PC-9 (cell line): ENCODE measurements around the gene SAFB2. TPM values are rescaled to one million over a fixed set of nuclear protein-coding genes. Genes with fewer than 3 reads are reported as not detected.

ENCODE experiments used
- BruUV-seq: library from RNA; stranded (reverse); fragments of 400-500 nt; replicated peaks from 2 replicates; lab custom pipeline; 2021; lab: Mats Ljungman, UMichigan
- CTCF ChIA-PET: fragments of 300-600 bp; sonication (Branson Sonifier 250); formaldehyde crosslinking; loops from one replicate; lab custom pipeline; 2022; ENCODE audit warnings: antibody characterized with exemption; lab: Charles Lee
- POLR2A ChIA-PET: fragments of 300-600 bp; sonication (Branson Sonifier 250); formaldehyde crosslinking; loops from one replicate; lab custom pipeline; 2022; ENCODE audit warnings: antibody characterized with exemption; ENCODE audit not compliant: unreplicated experiment; lab: Charles Lee
- DNase-seq, 2 experiments: peaks; one replicate each; pipeline versions ENCODE4 v3.0.0 to v3.0.0-alpha.2; 2015 to 2022; ENCODE audit warnings: mixed read lengths in 1 of 2
- H2AFZ ChIP-seq: fragments of 200-600 bp; sonication (generic); 2 replicates; pipeline ENCODE4 v1.8.1; 2017; ENCODE audit warnings: antibody characterized with exemption
- H3F3A ChIP-seq: fragments of 200-600 bp; sonication (generic); 2 replicates; pipeline ENCODE4 v1.8.1; 2017; ENCODE audit warnings: antibody characterized with exemption, mild to moderate bottlenecking, low read depth; ENCODE audit not compliant: insufficient read depth
- H3K27ac ChIP-seq: fragments of 200-600 bp; sonication (generic); 2 replicates; pipeline ENCODE4 v1.6.1; 2016; ENCODE audit warnings: mixed run types
- H3K27me3 ChIP-seq: fragments of 200-600 bp; sonication (generic); 2 replicates; pipeline ENCODE4 v1.6.1; 2016; ENCODE audit warnings: low read depth, mixed run types; ENCODE audit not compliant: insufficient read depth
- H3K36me3 ChIP-seq: fragments of 200-600 bp; sonication (generic); 2 replicates; pipeline ENCODE4 v1.6.1; 2016; ENCODE audit warnings: low read depth, mixed run types
- H3K4me1 ChIP-seq: fragments of 200-600 bp; sonication (generic); replicated peaks from 2 replicates; pipeline ENCODE4 v1.6.1; 2016; ENCODE audit warnings: mixed run types; ENCODE audit not compliant: insufficient read depth
- H3K4me2 ChIP-seq: fragments of 200-600 bp; sonication (generic); 2 replicates; pipeline ENCODE4 v1.6.1; 2017; ENCODE audit warnings: mixed run types
- H3K4me3 ChIP-seq: fragments of 200-600 bp; sonication (generic); 2 replicates; pipeline ENCODE4 v1.6.1; 2016; ENCODE audit warnings: mixed run types
- H3K79me2 ChIP-seq: fragments of 200-600 bp; sonication (generic); 2 replicates; pipeline ENCODE4 v1.6.1; 2017; ENCODE audit warnings: low read depth, mixed run types
- H3K9me2 ChIP-seq: fragments of 200-600 bp; sonication (generic); 2 replicates; pipeline ENCODE4 v1.8.1; 2017; ENCODE audit warnings: mild to moderate bottlenecking; ENCODE audit not compliant: insufficient read depth
- H3K9me3 ChIP-seq: fragments of 200-600 bp; sonication (generic); 2 replicates; pipeline ENCODE4 v1.8.1; 2016; ENCODE audit warnings: low read depth; ENCODE audit not compliant: insufficient read depth
- H4K20me1 ChIP-seq: fragments of 200-600 bp; sonication (generic); 2 replicates; pipeline ENCODE4 v1.8.1; 2017; ENCODE audit not compliant: insufficient read depth
- EZH2 ChIP-seq: fragments of 200-600 bp; sonication (generic); IDR thresholded peaks from 2 replicates; pipeline ENCODE4 v1.8.0; 2017; ENCODE audit warnings: antibody characterized with exemption, low read depth
- intact Hi-C: fragments of 100-400 bp; cut with micrococcal nuclease; formaldehyde crosslinking; loops from one replicate; pipeline ENCODE4 v1.10.0; 2022; ENCODE audit not compliant: unreplicated experiment
- total RNA-seq: library from RNA; stranded (reverse); gene quantifications from 2 replicates; pipeline ENCODE4 v1.2.3, GENCODE V29; 2021
- TF ChIP-seq, protein P1 (sequence below): fragments of 200-600 bp; sonication (generic); conservative IDR thresholded peaks from 2 replicates; pipeline ENCODE4 v1.6.1; 2017; ENCODE audit warnings: mixed run types, antibody characterized with exemption, mild to moderate bottlenecking, moderate library complexity

SAFB2 gene
- total RNA-seq, 1 experiment from 2014 or later = 43.1 TPM

DNA sequence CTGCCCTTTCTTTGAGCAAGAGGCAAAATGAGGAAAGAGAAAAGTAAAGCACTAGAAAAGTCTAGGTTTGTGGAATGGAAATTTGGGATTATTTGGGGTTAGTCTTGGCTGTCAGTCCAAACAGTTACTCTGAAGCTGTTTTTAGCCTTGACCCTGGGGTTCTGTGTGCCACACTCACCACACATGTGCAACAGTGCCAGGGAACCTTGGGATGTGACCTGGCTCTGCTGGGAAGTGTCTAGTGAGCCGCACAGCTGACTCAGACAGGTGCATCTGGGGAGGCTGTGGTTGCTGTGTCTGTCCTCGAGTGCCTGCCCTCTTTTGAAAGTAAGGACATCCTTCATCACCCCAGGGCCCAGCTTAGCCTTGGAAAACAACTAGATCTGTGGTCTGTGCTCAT, 41.9 kb upstream of the SAFB2 start:
- no peak overlapping the region for H2AFZ ChIP-seq
- no TSS peak for BruUV-seq
- TF ChIP-seq, protein P1, sequence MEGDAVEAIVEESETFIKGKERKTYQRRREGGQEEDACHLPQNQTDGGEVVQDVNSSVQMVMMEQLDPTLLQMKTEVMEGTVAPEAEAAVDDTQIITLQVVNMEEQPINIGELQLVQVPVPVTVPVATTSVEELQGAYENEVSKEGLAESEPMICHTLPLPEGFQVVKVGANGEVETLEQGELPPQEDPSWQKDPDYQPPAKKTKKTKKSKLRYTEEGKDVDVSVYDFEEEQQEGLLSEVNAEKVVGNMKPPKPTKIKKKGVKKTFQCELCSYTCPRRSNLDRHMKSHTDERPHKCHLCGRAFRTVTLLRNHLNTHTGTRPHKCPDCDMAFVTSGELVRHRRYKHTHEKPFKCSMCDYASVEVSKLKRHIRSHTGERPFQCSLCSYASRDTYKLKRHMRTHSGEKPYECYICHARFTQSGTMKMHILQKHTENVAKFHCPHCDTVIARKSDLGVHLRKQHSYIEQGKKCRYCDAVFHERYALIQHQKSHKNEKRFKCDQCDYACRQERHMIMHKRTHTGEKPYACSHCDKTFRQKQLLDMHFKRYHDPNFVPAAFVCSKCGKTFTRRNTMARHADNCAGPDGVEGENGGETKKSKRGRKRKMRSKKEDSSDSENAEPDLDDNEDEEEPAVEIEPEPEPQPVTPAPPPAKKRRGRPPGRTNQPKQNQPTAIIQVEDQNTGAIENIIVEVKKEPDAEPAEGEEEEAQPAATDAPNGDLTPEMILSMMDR = no peak
- no peak for TF ChIP-seq EZH2
- H3K9me3 ChIP-seq = no peaks in the 10 kb centered on the region
- no peaks in the 10 kb centered on the region for H3K9me2 ChIP-seq
- H3F3A ChIP-seq = no peaks in the 10 kb centered on the region
- H3K27me3 ChIP-seq = no peaks in the 10 kb centered on the region
- H3K4me1 ChIP-seq = no peaks in the 10 kb centered on the region
- no peak overlapping the region for H3K27ac ChIP-seq
- no peaks in the 10 kb centered on the region for H3K36me3 ChIP-seq
- no peak overlapping the region for H3K4me3 ChIP-seq
- intact Hi-C loops = no loop called here
- no peaks in the 10 kb centered on the region for H3K79me2 ChIP-seq
- no peak for DNase-seq
- no peaks in the 10 kb centered on the region; the same call in 1 of the 2 replicates for H4K20me1 ChIP-seq
- POLR2A ChIA-PET = interaction anchor here (0.7 kb wide), 1 partner anchor 23 kb away, joined by 3 read pairs; no protein-coding TSS in a partner anchor
- CTCF ChIA-PET = no interaction called here
- no peak overlapping the region for H3K4me2 ChIP-seq

DNA sequence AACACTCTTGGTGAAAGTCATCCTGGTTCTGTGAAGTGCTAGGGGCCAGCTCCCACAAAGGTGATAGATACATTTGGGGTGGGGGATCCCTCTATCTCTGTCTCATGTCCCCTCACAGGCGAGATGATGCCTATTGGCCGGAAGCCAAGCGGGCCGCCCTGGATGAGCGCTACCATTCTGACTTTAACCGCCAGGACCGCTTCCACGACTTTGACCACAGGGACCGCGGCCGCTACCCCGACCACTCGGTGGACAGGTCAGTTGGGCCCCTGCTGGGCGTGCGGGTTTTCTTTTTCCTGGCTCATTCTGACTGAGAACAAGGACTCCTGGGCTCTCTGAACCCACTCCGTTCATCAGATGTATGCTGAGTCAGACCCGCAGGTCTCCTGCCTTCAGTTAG, 41.3 kb upstream of the SAFB2 start:
- Histone ChIP-seq H2AFZ (no peak overlapping the region), H3K36me3 (no peaks in the 10 kb centered on the region), H3F3A (no peaks in the 10 kb centered on the region), H3K4me1 (no peaks in the 10 kb centered on the region), H3K4me2 (no peak overlapping the region), H4K20me1 (no peaks in the 10 kb centered on the region; the same call in 1 of the 2 replicates), H3K4me3 (no peak overlapping the region), H3K27me3 (no peaks in the 10 kb centered on the region), H3K79me2 (no peaks in the 10 kb centered on the region), H3K9me3 (no peaks in the 10 kb centered on the region), H3K9me2 (no peaks in the 10 kb centered on the region), H3K27ac (no peak overlapping the region)
- TF ChIP-seq, protein P1 = no peak
- DNase-seq = no peak
- no TSS peak for BruUV-seq
- ChIA-PET POLR2A (no interaction called here), CTCF (no interaction called here)
- intact Hi-C loops = no loop called here

DNA sequence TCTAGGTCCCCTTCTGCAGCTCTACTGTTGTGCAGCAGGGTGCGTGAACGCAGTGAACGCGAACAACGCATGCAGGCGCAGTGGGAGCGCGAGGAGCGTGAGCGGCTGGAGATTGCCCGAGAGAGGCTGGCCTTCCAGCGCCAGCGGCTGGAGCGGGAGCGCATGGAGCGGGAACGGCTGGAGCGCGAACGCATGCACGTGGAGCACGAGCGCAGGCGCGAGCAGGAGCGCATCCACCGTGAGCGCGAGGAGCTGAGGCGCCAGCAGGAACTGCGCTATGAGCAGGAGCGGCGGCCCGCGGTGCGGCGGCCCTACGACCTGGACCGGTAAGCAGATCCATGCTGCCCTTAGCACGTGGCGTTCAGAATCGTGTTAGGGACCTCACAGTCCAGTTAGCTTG, 38.9 kb upstream of the SAFB2 start:
- ChIA-PET POLR2A (no interaction called here), CTCF (interaction anchor here (0.6 kb wide), 1 partner anchor 113 kb away, joined by 3 read pairs; no protein-coding TSS in a partner anchor)
- intact Hi-C loops = no loop called here
- no peaks in the 10 kb centered on the region for H3K36me3 ChIP-seq
- DNase-seq = no peak
- TF ChIP-seq, protein P1 = no peak
- TF ChIP-seq EZH2 = no peak
- H3F3A ChIP-seq = no peaks in the 10 kb centered on the region
- no peaks in the 10 kb centered on the region; the same call in 1 of the 2 replicates for H4K20me1 ChIP-seq
- no TSS peak for BruUV-seq
- H3K27ac ChIP-seq = no peak overlapping the region
- H3K4me1 ChIP-seq = no peaks in the 10 kb centered on the region
- no peak overlapping the region for H3K4me3 ChIP-seq
- H3K9me2 ChIP-seq = no peaks in the 10 kb centered on the region
- no peak overlapping the region for H2AFZ ChIP-seq
- H3K27me3 ChIP-seq = no peaks in the 10 kb centered on the region
- H3K9me3 ChIP-seq = no peaks in the 10 kb centered on the region
- H3K4me2 ChIP-seq = no peak overlapping the region
- no peaks in the 10 kb centered on the region for H3K79me2 ChIP-seq
